ENCODE results near the gene SEMA4A. TPM values are rescaled to one million over a fixed set of nuclear protein-coding genes. Genes with fewer than 3 reads are reported as not detected.
A peak's percentile ranks its signal among the peaks of the same experiment; 100 is the strongest.

The SEMA4A gene
- polyA plus RNA-seq, 1 donor from 2014 or later = 17.1 TPM

DNA sequence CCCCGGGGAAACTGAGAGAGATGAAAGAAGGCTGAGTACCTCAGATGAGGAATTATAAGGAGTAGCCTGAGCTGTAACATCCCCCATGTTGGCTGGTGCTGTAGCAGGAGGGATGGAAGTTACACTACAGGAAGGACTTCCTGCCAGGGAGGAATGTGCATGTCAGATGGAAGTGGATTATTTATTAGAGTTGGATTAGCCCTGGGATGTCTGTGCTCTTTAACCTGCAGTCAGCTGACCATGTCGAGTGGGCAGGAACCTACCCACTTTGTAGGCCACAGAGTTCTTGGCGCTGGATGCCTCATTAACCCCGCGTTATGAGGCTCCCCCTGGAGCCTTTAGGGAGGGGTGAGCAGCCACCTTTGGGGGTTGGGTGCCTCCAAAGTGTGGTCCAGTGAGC is 757 bp upstream of the SEMA4A start:
- H4K20me1 ChIP-seq (ENCODE audit: insufficient read depth) = no peaks in the 10 kb centered on the region
- no peak overlapping the region for H3K9ac ChIP-seq (ENCODE audit: low read length)
- no peaks in the 10 kb centered on the region for H3F3A ChIP-seq (ENCODE audit: insufficient read depth, low read length, poor library complexity, severe bottlenecking)
- H3K79me2 ChIP-seq (replicated peaks; ENCODE audit: insufficient read depth, low read length) = no peaks in the 10 kb centered on the region
- TF ChIP-seq MXI1 (conservative IDR thresholded peaks at IDR 0.05; ENCODE audit: poor library complexity, severe bottlenecking) (no peak), TAF1 (IDR thresholded peaks at IDR 0.05; ENCODE audit: low read depth) (no peak), RAD21 (conservative IDR thresholded peaks at IDR 0.05) (no peak), EP300 (conservative IDR thresholded peaks at IDR 0.05; ENCODE audit: poor library complexity, severe bottlenecking) (no peak), SMC3 (conservative IDR thresholded peaks at IDR 0.05; ENCODE audit: poor library complexity) (no peak), EZH2 (IDR thresholded peaks at IDR 0.05; ENCODE audit: borderline replicate concordance, insufficient read depth, low read length, poor library complexity, severe bottlenecking) (no peak), POLR2AphosphoS5 (IDR thresholded peaks at IDR 0.05) (no peak)
- TF ChIP-seq, protein P1, sequence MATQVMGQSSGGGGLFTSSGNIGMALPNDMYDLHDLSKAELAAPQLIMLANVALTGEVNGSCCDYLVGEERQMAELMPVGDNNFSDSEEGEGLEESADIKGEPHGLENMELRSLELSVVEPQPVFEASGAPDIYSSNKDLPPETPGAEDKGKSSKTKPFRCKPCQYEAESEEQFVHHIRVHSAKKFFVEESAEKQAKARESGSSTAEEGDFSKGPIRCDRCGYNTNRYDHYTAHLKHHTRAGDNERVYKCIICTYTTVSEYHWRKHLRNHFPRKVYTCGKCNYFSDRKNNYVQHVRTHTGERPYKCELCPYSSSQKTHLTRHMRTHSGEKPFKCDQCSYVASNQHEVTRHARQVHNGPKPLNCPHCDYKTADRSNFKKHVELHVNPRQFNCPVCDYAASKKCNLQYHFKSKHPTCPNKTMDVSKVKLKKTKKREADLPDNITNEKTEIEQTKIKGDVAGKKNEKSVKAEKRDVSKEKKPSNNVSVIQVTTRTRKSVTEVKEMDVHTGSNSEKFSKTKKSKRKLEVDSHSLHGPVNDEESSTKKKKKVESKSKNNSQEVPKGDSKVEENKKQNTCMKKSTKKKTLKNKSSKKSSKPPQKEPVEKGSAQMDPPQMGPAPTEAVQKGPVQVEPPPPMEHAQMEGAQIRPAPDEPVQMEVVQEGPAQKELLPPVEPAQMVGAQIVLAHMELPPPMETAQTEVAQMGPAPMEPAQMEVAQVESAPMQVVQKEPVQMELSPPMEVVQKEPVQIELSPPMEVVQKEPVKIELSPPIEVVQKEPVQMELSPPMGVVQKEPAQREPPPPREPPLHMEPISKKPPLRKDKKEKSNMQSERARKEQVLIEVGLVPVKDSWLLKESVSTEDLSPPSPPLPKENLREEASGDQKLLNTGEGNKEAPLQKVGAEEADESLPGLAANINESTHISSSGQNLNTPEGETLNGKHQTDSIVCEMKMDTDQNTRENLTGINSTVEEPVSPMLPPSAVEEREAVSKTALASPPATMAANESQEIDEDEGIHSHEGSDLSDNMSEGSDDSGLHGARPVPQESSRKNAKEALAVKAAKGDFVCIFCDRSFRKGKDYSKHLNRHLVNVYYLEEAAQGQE (IDR thresholded peaks at IDR 0.05; ENCODE audit: borderline replicate concordance) = no peak
- TF ChIP-seq, protein P2, sequence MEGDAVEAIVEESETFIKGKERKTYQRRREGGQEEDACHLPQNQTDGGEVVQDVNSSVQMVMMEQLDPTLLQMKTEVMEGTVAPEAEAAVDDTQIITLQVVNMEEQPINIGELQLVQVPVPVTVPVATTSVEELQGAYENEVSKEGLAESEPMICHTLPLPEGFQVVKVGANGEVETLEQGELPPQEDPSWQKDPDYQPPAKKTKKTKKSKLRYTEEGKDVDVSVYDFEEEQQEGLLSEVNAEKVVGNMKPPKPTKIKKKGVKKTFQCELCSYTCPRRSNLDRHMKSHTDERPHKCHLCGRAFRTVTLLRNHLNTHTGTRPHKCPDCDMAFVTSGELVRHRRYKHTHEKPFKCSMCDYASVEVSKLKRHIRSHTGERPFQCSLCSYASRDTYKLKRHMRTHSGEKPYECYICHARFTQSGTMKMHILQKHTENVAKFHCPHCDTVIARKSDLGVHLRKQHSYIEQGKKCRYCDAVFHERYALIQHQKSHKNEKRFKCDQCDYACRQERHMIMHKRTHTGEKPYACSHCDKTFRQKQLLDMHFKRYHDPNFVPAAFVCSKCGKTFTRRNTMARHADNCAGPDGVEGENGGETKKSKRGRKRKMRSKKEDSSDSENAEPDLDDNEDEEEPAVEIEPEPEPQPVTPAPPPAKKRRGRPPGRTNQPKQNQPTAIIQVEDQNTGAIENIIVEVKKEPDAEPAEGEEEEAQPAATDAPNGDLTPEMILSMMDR (IDR thresholded peaks at IDR 0.05; ENCODE audit: poor library complexity, severe bottlenecking) = no peak
- H3K4me3 ChIP-seq (ENCODE audit: low read length) = peak overlapping the region; percentile 32
- H3K27me3 ChIP-seq (ENCODE audit: insufficient read depth, low read depth, low read length) = no peaks in the 10 kb centered on the region
- H3K36me3 ChIP-seq (ENCODE audit: insufficient read depth, low read length) = no peaks in the 10 kb centered on the region
- no peaks in the 10 kb centered on the region for H3K9me2 ChIP-seq (ENCODE audit: insufficient read depth, low read length)
- no peak overlapping the region for H3K4me2 ChIP-seq (ENCODE audit: low read length)
- H3K27ac ChIP-seq (ENCODE audit: low read length) = no peak overlapping the region
- no peaks in the 10 kb centered on the region for H3K9me3 ChIP-seq (ENCODE audit: low read length)
- no peak overlapping the region for H2AFZ ChIP-seq (ENCODE audit: low read depth, low read length)

DNA sequence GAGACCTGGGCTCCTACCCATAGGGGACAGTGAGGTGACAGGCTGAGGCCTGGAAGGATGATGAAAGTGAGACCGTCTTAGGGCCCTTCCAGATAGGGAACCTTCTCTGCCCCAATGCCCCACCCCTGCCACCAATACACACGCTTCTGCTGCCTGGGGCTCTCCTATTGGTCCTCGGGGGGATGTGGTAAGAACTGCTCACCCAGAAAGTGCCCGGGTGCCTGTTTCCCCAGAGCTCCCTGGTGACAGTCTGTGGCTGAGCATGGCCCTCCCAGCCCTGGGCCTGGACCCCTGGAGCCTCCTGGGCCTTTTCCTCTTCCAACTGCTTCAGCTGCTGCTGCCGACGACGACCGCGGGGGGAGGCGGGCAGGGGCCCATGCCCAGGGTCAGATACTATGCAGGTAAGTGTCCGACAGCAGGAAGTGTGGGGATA is 948 bp downstream of the SEMA4A start:
- H2AFZ ChIP-seq (ENCODE audit: low read depth, low read length) = no peak overlapping the region
- no peak overlapping the region for H3K27ac ChIP-seq (ENCODE audit: low read length)
- H3K4me2 ChIP-seq (ENCODE audit: low read length) = no peak overlapping the region
- H3F3A ChIP-seq (ENCODE audit: insufficient read depth, low read length, poor library complexity, severe bottlenecking) = no peaks in the 10 kb centered on the region
- no peak overlapping the region for H3K4me3 ChIP-seq (ENCODE audit: low read length)
- no peaks in the 10 kb centered on the region for H3K27me3 ChIP-seq (ENCODE audit: insufficient read depth, low read depth, low read length)
- H4K20me1 ChIP-seq (ENCODE audit: insufficient read depth) = no peaks in the 10 kb centered on the region
- no peaks in the 10 kb centered on the region for H3K36me3 ChIP-seq (ENCODE audit: insufficient read depth, low read length)
- H3K79me2 ChIP-seq (replicated peaks; ENCODE audit: insufficient read depth, low read length) = no peaks in the 10 kb centered on the region
- TF ChIP-seq, protein P2 (IDR thresholded peaks at IDR 0.05; ENCODE audit: poor library complexity, severe bottlenecking) = no peak
- TF ChIP-seq EP300 (conservative IDR thresholded peaks at IDR 0.05; ENCODE audit: poor library complexity, severe bottlenecking) = no peak
- no peaks in the 10 kb centered on the region for H3K9me2 ChIP-seq (ENCODE audit: insufficient read depth, low read length)
- H3K9me3 ChIP-seq (ENCODE audit: low read length) = no peaks in the 10 kb centered on the region
- no peak overlapping the region for H3K9ac ChIP-seq (ENCODE audit: low read length)

All from neural cell (in vitro differentiated cells).